GM23338 (cell line): ENCODE results near the gene PIGV. TPM values are rescaled to one million over a fixed set of nuclear protein-coding genes. Genes with fewer than 3 reads are reported as not detected.

ENCODE experiments used
- ATAC-seq: fragments of 200-7000 bp; cut with Tn5 transposase; 3 replicates; pipeline ENCODE4 v1.9.1; 2020
- DNase-seq: peaks from one replicate; pipeline ENCODE4 v3.0.0-alpha.2; 2015; ENCODE audit warnings: low spot score
- H2AFZ ChIP-seq: fragments of 200-600 bp; sonication (generic); 2 replicates; pipeline ENCODE4 v1.8.0; 2016; ENCODE audit warnings: antibody characterized with exemption, mild to moderate bottlenecking, moderate library complexity
- H3F3A ChIP-seq: fragments of 200-600 bp; sonication (generic); replicated peaks from 2 replicates; pipeline ENCODE4 v1.8.0; 2017; ENCODE audit warnings: antibody characterized with exemption, mixed run types, low read depth
- H3K27ac ChIP-seq: fragments of 200-600 bp; sonication (generic); 2 replicates; pipeline ENCODE4 v1.6.1; 2016; ENCODE audit warnings: low read depth
- H3K27me3 ChIP-seq: fragments of 200-600 bp; sonication (generic); 2 replicates; pipeline ENCODE4 v1.8.0; 2016; ENCODE audit warnings: mild to moderate bottlenecking, mixed run types, moderate library complexity; ENCODE audit not compliant: insufficient read depth
- H3K36me3 ChIP-seq: fragments of 200-600 bp; sonication (generic); 2 replicates; pipeline ENCODE4 v1.8.0; 2016; ENCODE audit warnings: mild to moderate bottlenecking; ENCODE audit not compliant: insufficient read depth
- H3K4me1 ChIP-seq: fragments of 200-600 bp; sonication (generic); 2 replicates; pipeline ENCODE4 v1.8.0; 2016; ENCODE audit warnings: mild to moderate bottlenecking, moderate library complexity; ENCODE audit not compliant: insufficient read depth
- H3K4me2 ChIP-seq: fragments of 200-600 bp; sonication (generic); 2 replicates; pipeline ENCODE4 v1.7.1; 2017; ENCODE audit warnings: mixed run types
- H3K4me3 ChIP-seq: fragments of 200-600 bp; sonication (generic); 2 replicates; pipeline ENCODE4 v1.6.1; 2016; ENCODE audit warnings: mixed run types
- H3K79me2 ChIP-seq: fragments of 200-600 bp; sonication (generic); replicated peaks from 2 replicates; pipeline ENCODE4 v1.8.0; 2017; ENCODE audit warnings: mild to moderate bottlenecking; ENCODE audit not compliant: insufficient read depth
- H3K9me2 ChIP-seq: fragments of 200-600 bp; sonication (generic); 2 replicates; pipeline ENCODE4 v1.8.0; 2017; ENCODE audit not compliant: insufficient read depth
- H4K20me1 ChIP-seq: fragments of 200-600 bp; sonication (generic); replicated peaks from 2 replicates; pipeline ENCODE4 v1.8.0; 2017; ENCODE audit warnings: mild to moderate bottlenecking; ENCODE audit not compliant: insufficient read depth
- H3K27ac Mint-ChIP-seq: 2 replicates; pipeline ENCODE4 v1.8.0; 2020; ENCODE audit warnings: inconsistent platforms, mild to moderate bottlenecking, moderate library complexity, mixed read lengths
- H3K27me3 Mint-ChIP-seq: 3 replicates; pipeline ENCODE4 v1.8.0; 2022; ENCODE audit warnings: low read depth, mild to moderate bottlenecking, moderate library complexity, mixed read lengths, inconsistent platforms; ENCODE audit not compliant: insufficient read depth, poor library complexity
- H3K36me3 Mint-ChIP-seq: 3 replicates; pipeline ENCODE4 v1.8.0; 2021; ENCODE audit warnings: low read depth, mild to moderate bottlenecking, inconsistent platforms, moderate library complexity, mixed read lengths
- H3K4me1 Mint-ChIP-seq: 3 replicates; pipeline ENCODE4 v1.8.0; 2020; ENCODE audit warnings: mild to moderate bottlenecking, inconsistent platforms, mixed read lengths
- H3K4me3 Mint-ChIP-seq: 3 replicates; pipeline ENCODE4 v1.8.0; 2021; ENCODE audit warnings: moderate library complexity, mild to moderate bottlenecking, inconsistent platforms, mixed read lengths
- H3K9me3 Mint-ChIP-seq: 3 replicates; pipeline ENCODE4 v1.8.0; 2020; ENCODE audit warnings: moderate library complexity, mild to moderate bottlenecking, inconsistent platforms, mixed read lengths
- CREB1 ChIP-seq: fragments of 250-450 bp; sonication (Bioruptor Pico); IDR thresholded peaks from 2 replicates; pipeline ENCODE4 v1.5.0; 2020; ENCODE audit warnings: low read depth, mild to moderate bottlenecking, moderate library complexity
- CTCF ChIP-seq, 2 experiments: fragments of 200-600 bp in 1 of 2; sonication (generic) in 1 of 2; conservative IDR thresholded peaks; 2 replicates each; pipeline versions ENCODE4 v1.5.1 to v1.6.1; 2016 to 2017; ENCODE audit warnings: antibody characterized with exemption in 2 of 2, low read depth in 2 of 2, mild to moderate bottlenecking in 2 of 2, moderate library complexity in 1 of 2
- ETS1 ChIP-seq: IDR thresholded peaks from 2 replicates; pipeline ENCODE4 v1.6.1; 2016; ENCODE audit warnings: antibody characterized with exemption
- EZH2phosphoT487 ChIP-seq: fragments of 200-600 bp; sonication (generic); IDR thresholded peaks from one replicate; pipeline ENCODE4 v1.8.1; 2018; ENCODE audit warnings: antibody characterized with exemption; ENCODE audit not compliant: unreplicated experiment
- JUNB ChIP-seq: IDR thresholded peaks from one replicate; pipeline ENCODE4 v1.6.1; 2016; ENCODE audit warnings: antibody characterized with exemption; ENCODE audit not compliant: unreplicated experiment
- NANOG ChIP-seq: IDR thresholded peaks from 2 replicates; pipeline ENCODE4 v1.6.1; 2016; ENCODE audit warnings: antibody characterized with exemption, borderline replicate concordance
- POLR2AphosphoS5 ChIP-seq: IDR thresholded peaks from 2 replicates; pipeline ENCODE4 v1.6.1; 2016; ENCODE audit warnings: antibody characterized with exemption, low read depth
- REST ChIP-seq: IDR thresholded peaks from one replicate; pipeline ENCODE4 v1.6.1; 2018; ENCODE audit warnings: antibody characterized with exemption; ENCODE audit not compliant: unreplicated experiment
- STAT1 ChIP-seq: IDR thresholded peaks from one replicate; pipeline ENCODE4 v1.6.1; 2016; ENCODE audit warnings: antibody characterized with exemption; ENCODE audit not compliant: unreplicated experiment
- ZNF114 ChIP-seq: fragments of 250-450 bp; sonication (Bioruptor Pico); IDR thresholded peaks from 2 replicates; pipeline ENCODE4 v1.5.0; 2020; ENCODE audit warnings: mild to moderate bottlenecking, moderate library complexity
- ZNF331 ChIP-seq: fragments of 250-450 bp; sonication (Bioruptor Pico); IDR thresholded peaks from 2 replicates; pipeline ENCODE4 v1.5.0; 2020; ENCODE audit warnings: low read depth, mild to moderate bottlenecking, moderate library complexity
- ZNF462 ChIP-seq: fragments of 250-450 bp; sonication (Bioruptor Pico); IDR thresholded peaks from 2 replicates; pipeline ENCODE4 v1.5.0; 2020; ENCODE audit warnings: mild to moderate bottlenecking, moderate library complexity
- polyA plus RNA-seq: library from polyadenylated mRNA; unstranded; fragments of >200 nt; fragmentation: Nextera tagmentation; extraction: Ambion mirVana; gene quantifications from 2 replicates; pipeline ENCODE4 v1.2.1, GENCODE V29; 2016
- total RNA-seq: library from RNA; depleted of rRNA; stranded (reverse); fragments of >200 nt; shearing (Covaris generic); gene quantifications from 2 replicates; pipeline ENCODE4 v1.2.3, GENCODE V29; 2014

The PIGV gene
- total and polyA plus RNA-seq, 2 experiments from 2014 or later: 4.5 to 12.6 TPM

DNA sequence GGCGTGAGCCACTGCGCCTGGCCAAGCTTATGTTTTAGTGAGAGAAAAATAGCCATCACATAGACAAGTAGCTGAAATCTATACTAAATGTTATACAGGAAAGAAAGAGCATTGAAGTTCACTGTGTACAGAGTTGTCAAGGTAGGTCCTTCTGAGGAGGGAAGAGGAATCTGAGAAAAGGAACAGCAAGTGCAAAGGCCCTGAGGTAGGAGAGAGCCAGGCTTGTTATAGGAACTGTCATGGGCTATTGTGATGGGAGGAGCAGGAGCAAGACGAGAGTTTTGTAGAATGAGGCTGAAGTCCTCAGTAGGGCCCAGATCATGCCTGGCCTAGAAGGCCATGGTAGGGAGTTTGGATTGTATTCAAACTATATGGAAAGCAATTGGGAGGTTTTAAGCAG, 43.3 kb downstream of the PIGV start (continued):
- TF ChIP-seq CTCF (conservative IDR thresholded peaks at IDR 0.05; ENCODE audit: low read depth in 2 of 2) (no peak), POLR2AphosphoS5 (no peak), ZNF114 (no peak), JUNB (no peak), REST (no peak)

DNA sequence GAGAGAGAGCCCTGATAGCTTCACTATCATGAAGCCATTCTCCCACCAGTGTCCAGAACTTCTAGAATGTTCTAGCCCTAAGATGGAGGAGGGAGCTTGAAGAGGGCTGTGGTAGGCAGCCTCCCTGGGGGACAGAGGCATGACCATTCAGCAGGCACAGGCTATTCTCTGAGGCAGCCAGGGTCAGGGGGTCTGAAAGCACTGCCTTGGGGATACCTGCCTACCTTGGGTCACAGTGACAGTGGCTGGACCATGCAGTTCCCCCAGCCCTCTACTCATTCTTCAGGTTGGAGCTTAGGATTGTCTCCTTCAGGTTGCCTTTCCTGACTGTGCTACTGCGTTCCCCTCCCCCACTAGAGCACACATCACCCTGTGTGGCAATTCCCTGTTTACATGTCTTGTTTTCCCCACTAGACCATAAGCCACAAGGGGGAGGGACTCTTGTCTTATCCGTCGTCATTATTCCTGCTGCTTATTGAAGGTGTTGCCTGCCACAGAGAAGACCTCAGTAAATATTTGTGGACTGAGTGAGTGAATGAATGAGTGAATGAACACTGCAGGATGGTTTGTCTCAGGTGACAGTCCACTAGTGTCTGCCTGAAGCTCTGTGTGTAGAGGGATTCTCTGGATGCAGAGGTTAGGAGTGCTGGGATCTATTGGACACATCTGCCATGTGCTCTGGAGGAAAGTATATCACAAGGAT, 43.9 kb downstream of the PIGV start:
- Mint-ChIP-seq H3K27ac (no peak overlapping the region), H3K36me3 (peaks cover 43% of the 10 kb centered on the region)

More for the DNA sequence above, 43.9 kb downstream of the PIGV start:
- peaks cover 3% of the 10 kb centered on the region; the same call in 1 of the 2 replicates for H3K27me3 ChIP-seq
- no peak overlapping the region for H3K4me3 ChIP-seq
- Mint-ChIP-seq H3K9me3 (no peaks in the 10 kb centered on the region), H3K4me1 (peaks cover 22% of the 10 kb centered on the region), H3K4me3 (no peak overlapping the region), H3K27me3 (peaks cover 12% of the 10 kb centered on the region)
- peaks cover 5% of the 10 kb centered on the region for H4K20me1 ChIP-seq
- no peaks in the 10 kb centered on the region for H3K9me2 ChIP-seq
- no peak overlapping the region for H3K4me2 ChIP-seq
- H2AFZ ChIP-seq: no peak overlapping the region
- no peak overlapping the region for H3K27ac ChIP-seq
- H3K4me1 ChIP-seq: peaks cover 5% of the 10 kb centered on the region
- 0 out of 2 replicates have a peak, but pooled peaks cover 6% of the 10 kb centered on the region for H3K36me3 ChIP-seq
- H3K79me2 ChIP-seq: peaks cover 4% of the 10 kb centered on the region; the same call in 1 of the 2 replicates
- DNase-seq: no peak
- no peak for ATAC-seq
- no peak for TF ChIP-seq EZH2phosphoT487
- TF ChIP-seq ETS1: no peak
- no peak for TF ChIP-seq JUNB
- TF ChIP-seq CREB1 (CRISPR knock-in tag): no peak
- TF ChIP-seq NANOG: no peak
- no peak for TF ChIP-seq ZNF462 (CRISPR knock-in tag)
- no peak for TF ChIP-seq STAT1
- no peak for TF ChIP-seq ZNF114
- no peak for TF ChIP-seq ZNF331 (CRISPR knock-in tag)
- 0 out of 2 replicates have a peak, but pooled peaks cover 4% of the 10 kb centered on the region for H3F3A ChIP-seq
